ENCODE measurements around the gene TIMM22.
A peak's percentile ranks its signal among the peaks of the same experiment; 100 is the strongest.
"Not testable (repeated sequence)": the region's sequence is repeated elsewhere in the genome, so short reads cannot be mapped to it uniquely, and the experiment has no call there.

The TIMM22 gene

GRCh38 chr17:996554-997344, at the start of gene TIMM22:
TIMM22 (plus strand) TSS chr17:997129; CDS start chr17:997143, 14 bp downstream.
- DNase-seq, result peak; percentile 98

GRCh38 chr17:948284-948852, 48.6 kb upstream of the TIMM22 start:
- DNase-seq, result no peak

- DNase-seq, result no peak
Measured at GRCh38 chr17:949623-950303, 47.2 kb upstream of the TIMM22 start.

- DNase-seq, result no peak
Measured at GRCh38 chr17:951325-952132, 45.4 kb upstream of the TIMM22 start.

GRCh38 chr17:952592-952991, 44.3 kb upstream of the TIMM22 start:
- DNase-seq, result not testable (repeated sequence)

- no peak for DNase-seq
Measured at GRCh38 chr17:953767-954166, 43.2 kb upstream of the TIMM22 start.

GRCh38 chr17:954431-955164, 42.3 kb upstream of the TIMM22 start:
- no peak for DNase-seq

GRCh38 chr17:956905-957304, 40.0 kb upstream of the TIMM22 start:
- no peak for DNase-seq

GRCh38 chr17:957856-958421, 39.0 kb upstream of the TIMM22 start:
- no peak for DNase-seq

GRCh38 chr17:958712-959451, 38.0 kb upstream of the TIMM22 start:
- no peak for DNase-seq

- DNase-seq, result no peak
Measured at GRCh38 chr17:962166-962565, 34.8 kb upstream of the TIMM22 start.

GRCh38 chr17:962670-963069, 34.3 kb upstream of the TIMM22 start:
- DNase-seq, result no peak

GRCh38 chr17:964876-965275, 32.1 kb upstream of the TIMM22 start:
- no peak for DNase-seq

GRCh38 chr17:965311-965989, 31.5 kb upstream of the TIMM22 start:
- DNase-seq, result no peak

GRCh38 chr17:967122-967521, 29.8 kb upstream of the TIMM22 start:
- no peak for DNase-seq

- DNase-seq, result no peak
Measured at GRCh38 chr17:968812-969730, 27.9 kb upstream of the TIMM22 start.

GRCh38 chr17:969811-970355, 27.0 kb upstream of the TIMM22 start:
- no peak for DNase-seq

GRCh38 chr17:970364-970763, 26.6 kb upstream of the TIMM22 start:
- no peak for DNase-seq

GRCh38 chr17:971861-972260, 25.1 kb upstream of the TIMM22 start:
- not testable (repeated sequence) for DNase-seq
